HG03095 (cell line): ENCODE results near the gene TICAM2.

Experiments
- ATAC-seq: cut with Tn5 transposase; IDR thresholded peaks from one replicate; pipeline ENCODE4 v1.9.1; 2021; ENCODE audit warnings: moderate library complexity; ENCODE audit not compliant: unreplicated experiment

The TICAM2 gene

DNA sequence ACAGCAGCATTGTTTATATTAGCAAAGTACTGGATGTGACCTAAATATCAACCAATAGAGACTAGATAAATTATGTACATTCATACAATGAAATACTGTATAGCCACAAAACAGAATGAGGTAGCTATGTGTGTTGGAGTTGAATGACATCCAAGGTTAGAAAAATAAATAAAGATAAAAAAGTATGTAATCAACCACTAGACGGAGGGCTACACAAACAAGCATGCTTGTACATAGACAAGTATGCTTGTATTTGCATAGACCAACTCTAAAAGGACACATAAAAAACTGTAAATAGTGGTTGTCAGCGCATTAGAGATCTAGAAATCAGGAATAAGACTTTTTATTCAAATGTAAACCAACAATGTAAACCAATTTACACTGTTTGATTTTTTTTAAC lies 60.7 kb downstream of the TICAM2 start:
- no peak for ATAC-seq

DNA sequence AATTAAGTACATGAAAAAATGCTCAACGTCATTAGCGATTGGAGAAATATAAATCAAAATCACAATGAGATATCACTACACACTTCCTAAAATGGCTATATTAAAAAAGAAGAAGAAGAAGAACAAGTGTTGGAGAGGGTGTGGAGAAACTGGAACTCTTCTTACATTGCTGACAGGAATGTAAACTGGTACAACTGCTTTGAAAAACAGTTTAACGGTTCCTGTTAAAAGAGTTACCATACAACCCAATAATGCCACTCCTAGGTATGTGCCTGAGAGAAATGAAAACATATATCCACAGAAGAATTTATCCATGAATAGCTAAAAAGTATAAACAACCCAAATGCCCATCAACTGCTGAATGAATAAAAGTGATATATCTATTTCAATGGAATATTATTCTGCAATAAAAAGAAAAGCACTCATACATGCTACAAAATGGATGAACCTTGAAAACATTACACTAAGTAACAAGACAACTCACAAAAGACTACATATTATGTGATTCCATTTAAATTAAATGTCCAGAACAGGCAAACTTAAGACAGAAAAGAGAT lies 66.7 kb downstream of the TICAM2 start:
- no peak for ATAC-seq

DNA sequence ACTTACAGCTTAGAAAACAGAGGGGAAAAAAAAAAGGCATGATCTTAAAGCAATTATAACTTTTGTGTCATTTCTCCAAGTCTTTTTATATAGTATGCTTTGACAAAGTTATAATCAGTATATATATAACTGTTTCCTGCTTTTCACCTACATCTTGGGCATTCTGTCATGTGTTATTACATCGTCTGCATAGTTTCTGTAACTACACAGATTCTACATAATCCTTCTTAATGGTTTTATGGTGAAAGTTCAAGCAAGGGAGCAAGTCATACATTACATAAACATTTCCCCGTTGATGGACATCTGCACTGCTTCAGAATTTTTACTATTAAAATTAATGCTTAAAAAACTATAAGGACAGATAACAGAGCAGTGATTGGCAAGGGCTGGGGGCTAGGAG lies 69.8 kb downstream of the TICAM2 start:
- no peak for ATAC-seq

DNA sequence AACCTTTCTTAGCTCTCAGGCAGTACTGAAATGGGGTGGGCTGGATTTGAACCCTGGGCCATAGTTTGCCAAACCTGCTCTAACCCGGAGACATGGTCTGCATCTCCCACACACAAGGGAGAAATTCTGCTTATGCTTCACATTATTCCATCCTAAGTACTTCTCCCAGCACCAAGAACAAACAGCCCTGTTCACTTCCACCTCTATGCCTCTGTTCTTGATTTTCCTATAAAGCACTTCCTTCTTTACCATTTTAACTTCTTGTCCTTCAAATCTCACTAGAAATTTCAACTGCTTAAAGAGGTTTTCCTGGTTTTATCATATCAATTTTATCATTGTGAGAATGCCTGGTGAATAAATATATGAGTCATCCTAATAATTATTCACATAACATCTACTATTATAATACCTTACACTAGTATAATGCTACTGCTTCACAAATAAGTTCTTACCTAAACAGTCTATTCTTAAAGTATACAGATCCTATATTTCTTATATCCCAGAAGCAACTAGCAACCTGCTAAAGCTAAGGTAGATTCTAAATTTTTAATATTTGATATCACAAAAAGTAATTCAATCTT lies 70.4 kb downstream of the TICAM2 start:
- ATAC-seq, result no peak

- no peak for ATAC-seq
Measured at GRCh38 chr5:115531380-115531779, 70.9 kb downstream of the TICAM2 start.

DNA sequence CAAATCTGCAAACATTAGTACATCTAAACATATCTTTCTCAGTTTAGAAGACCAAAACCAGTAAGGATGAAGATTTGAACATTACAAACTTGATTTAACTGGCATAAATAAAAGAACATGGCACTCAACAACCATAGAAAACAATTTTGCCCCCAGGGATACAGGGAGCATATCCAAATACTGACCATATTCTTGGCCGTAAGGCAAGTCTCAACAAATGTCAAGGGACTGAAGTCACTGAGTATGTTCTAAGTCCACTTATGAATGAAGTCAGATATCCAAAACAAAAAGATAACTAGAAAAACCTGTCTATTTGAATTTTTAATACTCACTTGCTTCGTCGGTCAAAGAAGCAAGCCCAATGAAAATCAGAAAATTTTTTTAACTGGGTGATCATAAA lies 71.9 kb downstream of the TICAM2 start:
- no peak for ATAC-seq
